Vagina (tissue), 2 donors: ENCODE data around the gene DLX1. TPM values are rescaled to one million over a fixed set of nuclear protein-coding genes. Genes with fewer than 3 reads are reported as not detected.

Source experiments
- DNase-seq, 2 donors: peaks; one replicate each; pipeline ENCODE4 v3.0.0-alpha.2; 2017; ENCODE audit errors: extremely low spot score in 2 of 2
- H3K27ac ChIP-seq: fragments of 200-600 bp; sonication (generic); one replicate; pipeline ENCODE4 v1.5.1; 2019
- H3K27me3 ChIP-seq: fragments of 200-600 bp; sonication (generic); one replicate; pipeline ENCODE4 v1.5.1; 2019
- H3K36me3 ChIP-seq, 2 donors: fragments of 200-600 bp; sonication (generic); one replicate each; pipeline ENCODE4 v1.5.1; 2017 to 2019
- H3K4me1 ChIP-seq: fragments of 200-600 bp; sonication (generic); one replicate; pipeline ENCODE4 v1.5.1; 2019
- H3K4me3 ChIP-seq, 2 donors: fragments of 200-600 bp; sonication (generic); 1 replicate in 1 of 2; 2 replicates in 1 of 2; pipeline ENCODE4 v1.5.1; 2016 to 2019
- H3K9me3 ChIP-seq: fragments of 200-600 bp; sonication (generic); one replicate; pipeline ENCODE4 v1.5.1; 2019
- CTCF ChIP-seq, 3 experiments: fragments of 450-650 bp in 2 of 3; fragments of 200-600 bp in 1 of 3; sonication (generic) in 1 of 3; IDR thresholded peaks; one replicate each; pipeline ENCODE4 v1.5.1; 2017 to 2019; ENCODE audit warnings: antibody characterized with exemption in 3 of 3, mild to moderate bottlenecking in 2 of 3, moderate library complexity in 2 of 3
- POLR2A ChIP-seq, 2 donors: fragments of 450-650 bp; IDR thresholded peaks; one replicate each; pipeline ENCODE4 v1.6.1; 2017; ENCODE audit warnings: antibody characterized with exemption in 2 of 2, mild to moderate bottlenecking in 2 of 2, moderate library complexity in 2 of 2
- POLR2AphosphoS5 ChIP-seq, 2 donors: sonication (generic); formaldehyde crosslinking; IDR thresholded peaks; one replicate each; pipeline ENCODE4 v1.9.0; 2017; ENCODE audit warnings: antibody characterized with exemption in 2 of 2, mild to moderate bottlenecking in 2 of 2, low read depth in 1 of 2; ENCODE audit not compliant: insufficient read depth in 1 of 2
- intact Hi-C: fragments of 100-400 bp; cut with DNase I; formaldehyde crosslinking; loops from one replicate; pipeline ENCODE4 v1.15.1; 2023
- total RNA-seq: library from RNA; depleted of rRNA; stranded (reverse); fragments of >200 nt; gene quantifications from one replicate; pipeline ENCODE4 v1.2.3, GENCODE V29; 2016

DLX1 gene
- total RNA-seq, 1 donor from 2014 or later, result not detected

- peaks cover 81% of the 10 kb centered on the region for H3K4me1 ChIP-seq
Measured at GRCh38 chr2:172100080-172100934, 15.0 kb downstream of the DLX1 start.

GRCh38 chr2:172100935-172101820, 15.9 kb downstream of the DLX1 start:
- DNase-seq, result no peak
- Histone ChIP-seq H3K4me3 (no peak overlapping the region), H3K27ac (no peak overlapping the region), H3K9me3 (no peaks in the 10 kb centered on the region), H3K27me3 (peaks cover 55% of the 10 kb centered on the region), H3K36me3 (no peaks in the 10 kb centered on the region), H3K4me1 (peaks cover 77% of the 10 kb centered on the region)
- TF ChIP-seq CTCF (IDR thresholded peaks at IDR 0.05), result no peak
- no peak for TF ChIP-seq POLR2AphosphoS5 (IDR thresholded peaks at IDR 0.05; ENCODE audit: insufficient read depth in 1 of 2, low read depth in 1 of 2)
- TF ChIP-seq POLR2A (IDR thresholded peaks at IDR 0.05), result no peak
- intact Hi-C loops, result loop anchor here (10.0 kb wide), 2 partner anchors 286 to 396 kb away; no protein-coding TSS in a partner anchor

More at GRCh38 chr2:172100080-172100934, 15.0 kb downstream of the DLX1 start:
- peaks cover 56% of the 10 kb centered on the region for H3K27me3 ChIP-seq
- H3K9me3 ChIP-seq, result no peaks in the 10 kb centered on the region
- no peak overlapping the region for H3K27ac ChIP-seq
- H3K4me3 ChIP-seq, result no peak overlapping the region
- TF ChIP-seq POLR2AphosphoS5 (IDR thresholded peaks at IDR 0.05; ENCODE audit: insufficient read depth in 1 of 2, low read depth in 1 of 2), result no peak
- TF ChIP-seq CTCF (IDR thresholded peaks at IDR 0.05), result no peak
- no peak for TF ChIP-seq POLR2A (IDR thresholded peaks at IDR 0.05)
- H3K36me3 ChIP-seq, result no peaks in the 10 kb centered on the region
- intact Hi-C loops, result loop anchor here (10.0 kb wide), 2 partner anchors 286 to 396 kb away; no protein-coding TSS in a partner anchor
- no peak for DNase-seq

- intact Hi-C loops, result loop anchor here (10.0 kb wide), 2 partner anchors 287 to 397 kb away; no protein-coding TSS in a partner anchor
- Histone ChIP-seq H3K4me1 (peaks cover 76% of the 10 kb centered on the region), H3K27me3 (peaks cover 48% of the 10 kb centered on the region), H3K27ac (no peak overlapping the region), H3K36me3 (no peaks in the 10 kb centered on the region), H3K4me3 (peak overlapping the region; percentile 41 to 48), H3K9me3 (no peaks in the 10 kb centered on the region)
- peak in 1 of 2 donors; percentile 79 for DNase-seq
- TF ChIP-seq POLR2AphosphoS5 (IDR thresholded peaks at IDR 0.05; ENCODE audit: insufficient read depth in 1 of 2, low read depth in 1 of 2), result no peak
- TF ChIP-seq CTCF (IDR thresholded peaks at IDR 0.05), result no peak
- TF ChIP-seq POLR2A (IDR thresholded peaks at IDR 0.05), result no peak
Measured at GRCh38 chr2:172101821-172102390, 16.6 kb downstream of the DLX1 start.

- Histone ChIP-seq H3K36me3 (no peaks in the 10 kb centered on the region), H3K4me1 (peaks cover 70% of the 10 kb centered on the region), H3K4me3 (peak within 1 kb of the TSS; percentile 41 to 48), H3K9me3 (no peaks in the 10 kb centered on the region), H3K27ac (no peak within 1 kb of the TSS), H3K27me3 (peaks cover 40% of the 10 kb centered on the region)
- no peak for DNase-seq
- TF ChIP-seq POLR2AphosphoS5 (IDR thresholded peaks at IDR 0.05; ENCODE audit: insufficient read depth in 1 of 2, low read depth in 1 of 2) (no peak), CTCF (IDR thresholded peaks at IDR 0.05) (no peak), POLR2A (IDR thresholded peaks at IDR 0.05) (no peak)
- intact Hi-C loops, result loop anchor here (10.0 kb wide), 2 partner anchors 288 to 398 kb away; no protein-coding TSS in a partner anchor
Measured at GRCh38 chr2:172102391-172103359, 17.4 kb downstream of the DLX1 start, which contains the start of gene DLX2. DLX2 (minus strand) TSS chr2:172102900; CDS start chr2:172102538, 362 bp downstream.
